ENCODE measurements around the gene DNAH8. TPM values are rescaled to one million over a fixed set of nuclear protein-coding genes. Genes with fewer than 3 reads are reported as not detected.

Gene DNAH8
- total RNA-seq, 2 experiments from 2014 or later: 0.03 TPM; not detected in 1

DNA sequence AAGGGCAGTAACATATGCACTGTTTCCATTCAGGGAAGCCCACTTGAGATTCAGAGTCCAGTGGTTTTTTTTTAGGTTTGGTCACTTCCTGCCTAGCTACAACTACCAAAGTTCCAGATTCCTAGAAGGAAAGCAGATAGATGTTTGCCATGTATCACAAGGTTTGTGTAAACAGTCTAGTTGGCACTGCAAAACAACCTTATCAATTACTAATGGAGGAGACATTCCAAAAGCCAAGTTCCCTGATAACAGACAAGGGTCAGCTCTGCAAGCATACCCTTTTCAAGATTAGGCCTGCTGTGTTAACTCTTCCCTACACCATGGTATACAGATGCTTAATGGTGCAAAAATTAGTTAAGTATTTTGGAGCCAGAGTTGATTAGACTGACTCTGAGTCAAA lies 192.2 kb downstream of the DNAH8 start:
- CTCF ChIA-PET: no interaction called here

GRCh38 chr6:38909015-38909730 lies 194.1 kb downstream of the DNAH8 start:
- DNase-seq: no peak
- no peaks in the 10 kb centered on the region for H3K36me3 ChIP-seq (ENCODE audit: insufficient read depth, low read length)
- TF ChIP-seq, protein P1, sequence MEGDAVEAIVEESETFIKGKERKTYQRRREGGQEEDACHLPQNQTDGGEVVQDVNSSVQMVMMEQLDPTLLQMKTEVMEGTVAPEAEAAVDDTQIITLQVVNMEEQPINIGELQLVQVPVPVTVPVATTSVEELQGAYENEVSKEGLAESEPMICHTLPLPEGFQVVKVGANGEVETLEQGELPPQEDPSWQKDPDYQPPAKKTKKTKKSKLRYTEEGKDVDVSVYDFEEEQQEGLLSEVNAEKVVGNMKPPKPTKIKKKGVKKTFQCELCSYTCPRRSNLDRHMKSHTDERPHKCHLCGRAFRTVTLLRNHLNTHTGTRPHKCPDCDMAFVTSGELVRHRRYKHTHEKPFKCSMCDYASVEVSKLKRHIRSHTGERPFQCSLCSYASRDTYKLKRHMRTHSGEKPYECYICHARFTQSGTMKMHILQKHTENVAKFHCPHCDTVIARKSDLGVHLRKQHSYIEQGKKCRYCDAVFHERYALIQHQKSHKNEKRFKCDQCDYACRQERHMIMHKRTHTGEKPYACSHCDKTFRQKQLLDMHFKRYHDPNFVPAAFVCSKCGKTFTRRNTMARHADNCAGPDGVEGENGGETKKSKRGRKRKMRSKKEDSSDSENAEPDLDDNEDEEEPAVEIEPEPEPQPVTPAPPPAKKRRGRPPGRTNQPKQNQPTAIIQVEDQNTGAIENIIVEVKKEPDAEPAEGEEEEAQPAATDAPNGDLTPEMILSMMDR (IDR thresholded peaks at IDR 0.05): no peak
- Mint-ChIP-seq H3K27me3 (no peaks in the 10 kb centered on the region), H3K4me1 (ENCODE audit: low read depth) (no peaks in the 10 kb centered on the region), H3K27ac (no peak overlapping the region), H3K9me3 (no peaks in the 10 kb centered on the region), H3K4me3 (no peak overlapping the region), H3K36me3 (ENCODE audit: low read depth) (no peaks in the 10 kb centered on the region)
- POLR2A ChIA-PET: no interaction called here
- no peaks in the 10 kb centered on the region for H3K27me3 ChIP-seq (ENCODE audit: control insufficient read depth in 1 of 2, insufficient read depth in 2 of 2, low read length in 2 of 2)
- H3K27ac ChIP-seq (ENCODE audit: low read depth in 1 of 2, low read length in 2 of 2): no peak overlapping the region
- no peaks in the 10 kb centered on the region for H3K9me3 ChIP-seq (ENCODE audit: control insufficient read depth in 1 of 2, insufficient read depth in 1 of 2, low read length in 2 of 2)
- intact Hi-C loops (cut with DNase I, micrococcal nuclease): no loop called here
- no peak for ATAC-seq (ENCODE audit: poor library complexity)
- H3K4me1 ChIP-seq (ENCODE audit: insufficient read depth, low read length): no peaks in the 10 kb centered on the region
- CTCF ChIA-PET: no interaction called here
- H3K4me3 ChIP-seq (ENCODE audit: low read length): no peak overlapping the region

More for the DNA sequence above, 192.2 kb downstream of the DNAH8 start:
- Mint-ChIP-seq H3K4me1 (ENCODE audit: low read depth) (no peaks in the 10 kb centered on the region), H3K4me3 (no peak overlapping the region), H3K27ac (no peak overlapping the region), H3K27me3 (no peaks in the 10 kb centered on the region), H3K36me3 (ENCODE audit: low read depth) (no peaks in the 10 kb centered on the region), H3K9me3 (no peaks in the 10 kb centered on the region)
- DNase-seq (no peak), ATAC-seq (ENCODE audit: poor library complexity) (no peak)
- TF ChIP-seq, protein P1 (IDR thresholded peaks at IDR 0.05): no peak
- POLR2A ChIA-PET: no interaction called here
- no peak overlapping the region for H3K4me3 ChIP-seq (ENCODE audit: low read length)
- no peaks in the 10 kb centered on the region for H3K36me3 ChIP-seq (ENCODE audit: insufficient read depth, low read length)
- H3K27me3 ChIP-seq (ENCODE audit: control insufficient read depth in 1 of 2, insufficient read depth in 2 of 2, low read length in 2 of 2): no peaks in the 10 kb centered on the region
- intact Hi-C loops (cut with DNase I, micrococcal nuclease): no loop called here
- H3K4me1 ChIP-seq (ENCODE audit: insufficient read depth, low read length): no peaks in the 10 kb centered on the region
- no peaks in the 10 kb centered on the region for H3K9me3 ChIP-seq (ENCODE audit: control insufficient read depth in 1 of 2, insufficient read depth in 1 of 2, low read length in 2 of 2)
- no peak overlapping the region for H3K27ac ChIP-seq (ENCODE audit: low read depth in 1 of 2, low read length in 2 of 2)

- no peak overlapping the region for H3K27ac Mint-ChIP-seq
- H3K4me1 ChIP-seq (ENCODE audit: insufficient read depth, low read length): no peaks in the 10 kb centered on the region
- no peaks in the 10 kb centered on the region for H3K36me3 Mint-ChIP-seq (ENCODE audit: low read depth)
- no peak overlapping the region for H3K4me3 ChIP-seq (ENCODE audit: low read length)
- no peak for ATAC-seq (ENCODE audit: poor library complexity)
- H3K36me3 ChIP-seq (ENCODE audit: insufficient read depth, low read length): no peaks in the 10 kb centered on the region
- TF ChIP-seq, protein P1 (IDR thresholded peaks at IDR 0.05): no peak
- POLR2A ChIA-PET: no interaction called here
- CTCF ChIA-PET: no interaction called here
- no peak for DNase-seq
- H3K27me3 Mint-ChIP-seq: no peaks in the 10 kb centered on the region
- no peaks in the 10 kb centered on the region for H3K9me3 ChIP-seq (ENCODE audit: control insufficient read depth in 1 of 2, insufficient read depth in 1 of 2, low read length in 2 of 2)
- intact Hi-C loops (cut with DNase I, micrococcal nuclease): no loop called here
- H3K27me3 ChIP-seq (ENCODE audit: control insufficient read depth in 1 of 2, insufficient read depth in 2 of 2, low read length in 2 of 2): no peaks in the 10 kb centered on the region
- H3K4me1 Mint-ChIP-seq (ENCODE audit: low read depth): no peaks in the 10 kb centered on the region
- H3K9me3 Mint-ChIP-seq: no peaks in the 10 kb centered on the region
- no peak overlapping the region for H3K27ac ChIP-seq (ENCODE audit: low read depth in 1 of 2, low read length in 2 of 2)
- no peak overlapping the region for H3K4me3 Mint-ChIP-seq
Measured at GRCh38 chr6:38910207-38910606, 195.1 kb downstream of the DNAH8 start.

Measured in CD4-positive, alpha-beta T cell (primary cell).